ENCODE measurements around the gene EIF3A. TPM values are rescaled to one million over a fixed set of nuclear protein-coding genes. Genes with fewer than 3 reads are reported as not detected.

The EIF3A gene
- total and polyA plus RNA-seq, 4 donors = 27.5 to 88.9 (median 47.6) TPM

DNA sequence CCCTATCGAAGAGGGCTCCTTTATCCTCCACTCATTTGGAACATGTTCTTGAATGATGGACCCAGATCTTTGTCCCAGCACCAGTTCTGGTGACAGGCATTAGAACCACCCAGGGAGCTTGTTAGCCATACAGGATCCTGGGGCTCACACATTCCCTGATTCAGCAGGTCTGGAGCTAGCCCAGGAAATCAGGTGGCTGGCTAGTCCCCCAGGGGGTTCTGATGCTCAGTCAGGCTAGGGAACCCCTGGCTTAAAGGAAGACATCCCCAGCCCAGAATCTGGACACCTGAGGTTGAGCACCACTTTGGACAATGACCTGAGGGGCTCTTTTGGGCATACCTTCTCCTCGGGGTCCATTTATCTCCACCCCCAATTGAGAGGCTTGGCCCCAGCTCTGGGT lies 88.1 kb downstream of the EIF3A start:
- no peaks in the 10 kb centered on the region for H3K36me3 ChIP-seq (ENCODE audit: control insufficient read depth in 4 of 4, insufficient read depth in 3 of 4, low read depth in 1 of 4, low read length in 3 of 4)
- H3K9ac ChIP-seq (ENCODE audit: low read depth in 1 of 2, low read length in 2 of 2) = no peak overlapping the region
- TF ChIP-seq, protein P1, sequence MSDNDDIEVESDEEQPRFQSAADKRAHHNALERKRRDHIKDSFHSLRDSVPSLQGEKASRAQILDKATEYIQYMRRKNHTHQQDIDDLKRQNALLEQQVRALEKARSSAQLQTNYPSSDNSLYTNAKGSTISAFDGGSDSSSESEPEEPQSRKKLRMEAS (IDR thresholded peaks at IDR 0.05) = no peak
- TF ChIP-seq, protein P2, sequence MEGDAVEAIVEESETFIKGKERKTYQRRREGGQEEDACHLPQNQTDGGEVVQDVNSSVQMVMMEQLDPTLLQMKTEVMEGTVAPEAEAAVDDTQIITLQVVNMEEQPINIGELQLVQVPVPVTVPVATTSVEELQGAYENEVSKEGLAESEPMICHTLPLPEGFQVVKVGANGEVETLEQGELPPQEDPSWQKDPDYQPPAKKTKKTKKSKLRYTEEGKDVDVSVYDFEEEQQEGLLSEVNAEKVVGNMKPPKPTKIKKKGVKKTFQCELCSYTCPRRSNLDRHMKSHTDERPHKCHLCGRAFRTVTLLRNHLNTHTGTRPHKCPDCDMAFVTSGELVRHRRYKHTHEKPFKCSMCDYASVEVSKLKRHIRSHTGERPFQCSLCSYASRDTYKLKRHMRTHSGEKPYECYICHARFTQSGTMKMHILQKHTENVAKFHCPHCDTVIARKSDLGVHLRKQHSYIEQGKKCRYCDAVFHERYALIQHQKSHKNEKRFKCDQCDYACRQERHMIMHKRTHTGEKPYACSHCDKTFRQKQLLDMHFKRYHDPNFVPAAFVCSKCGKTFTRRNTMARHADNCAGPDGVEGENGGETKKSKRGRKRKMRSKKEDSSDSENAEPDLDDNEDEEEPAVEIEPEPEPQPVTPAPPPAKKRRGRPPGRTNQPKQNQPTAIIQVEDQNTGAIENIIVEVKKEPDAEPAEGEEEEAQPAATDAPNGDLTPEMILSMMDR (IDR thresholded peaks at IDR 0.05; ENCODE audit: low read depth, low read length, missing input control) = no peak
- TF ChIP-seq, protein P3, sequence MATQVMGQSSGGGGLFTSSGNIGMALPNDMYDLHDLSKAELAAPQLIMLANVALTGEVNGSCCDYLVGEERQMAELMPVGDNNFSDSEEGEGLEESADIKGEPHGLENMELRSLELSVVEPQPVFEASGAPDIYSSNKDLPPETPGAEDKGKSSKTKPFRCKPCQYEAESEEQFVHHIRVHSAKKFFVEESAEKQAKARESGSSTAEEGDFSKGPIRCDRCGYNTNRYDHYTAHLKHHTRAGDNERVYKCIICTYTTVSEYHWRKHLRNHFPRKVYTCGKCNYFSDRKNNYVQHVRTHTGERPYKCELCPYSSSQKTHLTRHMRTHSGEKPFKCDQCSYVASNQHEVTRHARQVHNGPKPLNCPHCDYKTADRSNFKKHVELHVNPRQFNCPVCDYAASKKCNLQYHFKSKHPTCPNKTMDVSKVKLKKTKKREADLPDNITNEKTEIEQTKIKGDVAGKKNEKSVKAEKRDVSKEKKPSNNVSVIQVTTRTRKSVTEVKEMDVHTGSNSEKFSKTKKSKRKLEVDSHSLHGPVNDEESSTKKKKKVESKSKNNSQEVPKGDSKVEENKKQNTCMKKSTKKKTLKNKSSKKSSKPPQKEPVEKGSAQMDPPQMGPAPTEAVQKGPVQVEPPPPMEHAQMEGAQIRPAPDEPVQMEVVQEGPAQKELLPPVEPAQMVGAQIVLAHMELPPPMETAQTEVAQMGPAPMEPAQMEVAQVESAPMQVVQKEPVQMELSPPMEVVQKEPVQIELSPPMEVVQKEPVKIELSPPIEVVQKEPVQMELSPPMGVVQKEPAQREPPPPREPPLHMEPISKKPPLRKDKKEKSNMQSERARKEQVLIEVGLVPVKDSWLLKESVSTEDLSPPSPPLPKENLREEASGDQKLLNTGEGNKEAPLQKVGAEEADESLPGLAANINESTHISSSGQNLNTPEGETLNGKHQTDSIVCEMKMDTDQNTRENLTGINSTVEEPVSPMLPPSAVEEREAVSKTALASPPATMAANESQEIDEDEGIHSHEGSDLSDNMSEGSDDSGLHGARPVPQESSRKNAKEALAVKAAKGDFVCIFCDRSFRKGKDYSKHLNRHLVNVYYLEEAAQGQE (IDR thresholded peaks at IDR 0.05) = no peak
- no peak for TF ChIP-seq FOXA2 (IDR thresholded peaks at IDR 0.05)
- TF ChIP-seq EGR1 (IDR thresholded peaks at IDR 0.05; ENCODE audit: low read depth in 2 of 2) = no peak
- TF ChIP-seq, protein P4, sequence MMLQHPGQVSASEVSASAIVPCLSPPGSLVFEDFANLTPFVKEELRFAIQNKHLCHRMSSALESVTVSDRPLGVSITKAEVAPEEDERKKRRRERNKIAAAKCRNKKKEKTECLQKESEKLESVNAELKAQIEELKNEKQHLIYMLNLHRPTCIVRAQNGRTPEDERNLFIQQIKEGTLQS (IDR thresholded peaks at IDR 0.05) = no peak
- TF ChIP-seq YY1 (IDR thresholded peaks at IDR 0.05) = no peak
- WGBS = 67% methylated on average over 2 of the region's 2 CpGs
- no peak for DNase-seq (ENCODE audit: low spot score)
- H3K9me3 ChIP-seq (ENCODE audit: control insufficient read depth in 4 of 4, low read length in 3 of 4) = no peaks in the 10 kb centered on the region
- H3K27ac ChIP-seq (ENCODE audit: low read depth in 1 of 2, low read length in 2 of 2) = no peak overlapping the region
- no peak overlapping the region for H3K4me3 ChIP-seq (ENCODE audit: low read depth in 1 of 3, low read length in 3 of 3)
- no peaks in the 10 kb centered on the region for H3K27me3 ChIP-seq (ENCODE audit: control insufficient read depth in 4 of 4, insufficient read depth in 4 of 4, low read length in 3 of 4)
- no peaks in the 10 kb centered on the region for H3K4me1 ChIP-seq (ENCODE audit: control insufficient read depth in 4 of 4, insufficient read depth in 4 of 4, low read length in 3 of 4)

- no peaks in the 10 kb centered on the region for H3K4me1 ChIP-seq (ENCODE audit: control insufficient read depth in 4 of 4, insufficient read depth in 4 of 4, low read length in 3 of 4)
- H3K9me3 ChIP-seq (ENCODE audit: control insufficient read depth in 4 of 4, low read length in 3 of 4) = peaks cover 0 to 5% (median 3%) of the 10 kb centered on the region in 4 donors
- H3K27ac ChIP-seq (ENCODE audit: low read depth in 1 of 2, low read length in 2 of 2) = no peak overlapping the region
- no peak for DNase-seq (ENCODE audit: low spot score)
- H3K36me3 ChIP-seq (ENCODE audit: control insufficient read depth in 4 of 4, insufficient read depth in 3 of 4, low read depth in 1 of 4, low read length in 3 of 4) = no peaks in the 10 kb centered on the region
- no peaks in the 10 kb centered on the region for H3K27me3 ChIP-seq (ENCODE audit: control insufficient read depth in 4 of 4, insufficient read depth in 4 of 4, low read length in 3 of 4)
- WGBS = 76% methylated on average over 1 of the region's 1 CpG
- TF ChIP-seq, protein P1 (IDR thresholded peaks at IDR 0.05) = no peak
- TF ChIP-seq NR2F2 (IDR thresholded peaks at IDR 0.05) = no peak
- H3K9ac ChIP-seq (ENCODE audit: low read depth in 1 of 2, low read length in 2 of 2) = no peak overlapping the region
- no peak overlapping the region for H3K4me3 ChIP-seq (ENCODE audit: low read depth in 1 of 3, low read length in 3 of 3)
Observed at GRCh38 chr10:118990326-118990725, 90.3 kb downstream of the EIF3A start.

GRCh38 chr10:118986815-118987790 lies 93.5 kb downstream of the EIF3A start:
- no peak overlapping the region for H3K27ac ChIP-seq (ENCODE audit: low read depth in 1 of 2, low read length in 2 of 2)
- no peaks in the 10 kb centered on the region for H3K4me1 ChIP-seq (ENCODE audit: control insufficient read depth in 4 of 4, insufficient read depth in 4 of 4, low read length in 3 of 4)
- 76% methylated on average over 7 of the region's 7 CpGs for WGBS

More at GRCh38 chr10:118986815-118987790, 93.5 kb downstream of the EIF3A start:
- TF ChIP-seq, protein P1 (IDR thresholded peaks at IDR 0.05) = no peak
- TF ChIP-seq, protein P2 (IDR thresholded peaks at IDR 0.05; ENCODE audit: low read depth, low read length, missing input control) = no peak
- no peak for TF ChIP-seq FOXA1 (IDR thresholded peaks at IDR 0.05)
- Histone ChIP-seq H3K36me3 (ENCODE audit: control insufficient read depth in 4 of 4, insufficient read depth in 3 of 4, low read depth in 1 of 4, low read length in 3 of 4) (no peaks in the 10 kb centered on the region), H3K4me3 (ENCODE audit: low read depth in 1 of 3, low read length in 3 of 3) (no peak overlapping the region), H3K27me3 (ENCODE audit: control insufficient read depth in 4 of 4, insufficient read depth in 4 of 4, low read length in 3 of 4) (no peaks in the 10 kb centered on the region), H3K9me3 (ENCODE audit: control insufficient read depth in 4 of 4, low read length in 3 of 4) (peaks cover 0 to 8% (median 3%) of the 10 kb centered on the region in 4 donors), H3K9ac (ENCODE audit: low read depth in 1 of 2, low read length in 2 of 2) (no peak overlapping the region)
- DNase-seq (ENCODE audit: low spot score) = no peak

Measured in liver (tissue), 9 donors.